GM12878 (cell line): ENCODE measurements around the gene MCMBP. TPM values are rescaled to one million over a fixed set of nuclear protein-coding genes. Genes with fewer than 3 reads are reported as not detected.
A peak's percentile ranks its signal among the peaks of the same experiment; 100 is the strongest.

Source experiments
- ATAC-seq: fragments of 200-7000 bp; cut with Tn5 transposase; 3 replicates; pipeline ENCODE4 v1.9.1; 2020; ENCODE audit warnings: mild to moderate bottlenecking, moderate library complexity
- BruUV-seq: library from RNA; stranded (reverse); fragments of 400-500 nt; replicated peaks from 2 replicates; lab custom pipeline; 2021; lab: Mats Ljungman, UMichigan
- CTCF ChIA-PET: fragments of 300-600 bp; sonication (Branson Sonifier 250); formaldehyde crosslinking; extraction: SDS; loops from one replicate; lab custom pipeline; 2021; ENCODE audit warnings: inconsistent platforms; lab: Yijun Ruan, JAX
- POLR2A ChIA-PET: fragments of 350-600 bp; formaldehyde crosslinking; extraction: SDS; loops from one replicate; lab custom pipeline; 2021; ENCODE audit warnings: inconsistent platforms; lab: Charles Lee
- RAD21 ChIA-PET: fragments of 300-600 bp; sonication (Branson Sonifier 250); formaldehyde crosslinking; loops from one replicate; lab custom pipeline; 2023; ENCODE audit warnings: antibody characterized with exemption; ENCODE audit not compliant: unreplicated experiment; lab: Charles Lee
- SMC1A ChIA-PET: fragments of 300-600 bp; sonication (Branson Sonifier 250); formaldehyde crosslinking; loops from one replicate; lab custom pipeline; 2023; ENCODE audit not compliant: unreplicated experiment, uncharacterized antibody; lab: Charles Lee
- DNase-seq: peaks from one replicate; pipeline ENCODE4 v3.0.0-alpha.2; 2011; ENCODE audit warnings: low read depth, low spot score
- FAIRE-seq: peaks from 3 replicates; lab custom pipeline; 2011; peaks lifted over from hg19 to GRCh38; lab: Jason Lieb, UNC
- H2AFZ ChIP-seq: 2 replicates; pipeline ENCODE4 v1.6.0; 2011; ENCODE audit warnings: low read depth, low read length, control low read depth; ENCODE audit not compliant: control insufficient read depth
- H3K27ac ChIP-seq: 2 replicates; pipeline ENCODE4 v1.5.1; 2011; ENCODE audit warnings: control low read depth; ENCODE audit not compliant: control insufficient read depth, insufficient read depth
- H3K27me3 ChIP-seq, 2 experiments: replicated peaks in 1 of 2; 2 replicates each; pipeline versions ENCODE4 v1.6.0 to v1.6.1; 2011; ENCODE audit warnings: low read length in 1 of 2; ENCODE audit not compliant: control insufficient read depth in 2 of 2, insufficient read depth in 2 of 2
- H3K36me3 ChIP-seq, 2 experiments: 2 replicates each; pipeline ENCODE4 v1.5.1; 2011; ENCODE audit warnings: low read length in 1 of 2; ENCODE audit not compliant: control insufficient read depth in 2 of 2, insufficient read depth in 2 of 2
- H3K4me1 ChIP-seq: 2 replicates; pipeline ENCODE4 v1.6.1; 2011; ENCODE audit warnings: mild to moderate bottlenecking, low read length, moderate library complexity, mixed read lengths; ENCODE audit not compliant: control insufficient read depth, insufficient read depth
- H3K4me2 ChIP-seq: 2 replicates; pipeline ENCODE4 v1.6.0; 2011; ENCODE audit warnings: control low read depth; ENCODE audit not compliant: control insufficient read depth, insufficient read depth
- H3K4me3 ChIP-seq: fragments of 200-600 bp; sonication (generic); 2 replicates; pipeline ENCODE4 v1.5.1; 2016
- H3K79me2 ChIP-seq: 2 replicates; pipeline ENCODE4 v1.6.0; 2011; ENCODE audit warnings: low read length; ENCODE audit not compliant: control insufficient read depth, insufficient read depth
- H3K9ac ChIP-seq: 2 replicates; pipeline ENCODE4 v1.8.0; 2011; ENCODE audit warnings: low read length, control low read depth, mixed read lengths; ENCODE audit not compliant: control insufficient read depth, insufficient read depth
- H3K9me3 ChIP-seq: replicated peaks from 3 replicates; pipeline ENCODE4 v1.5.1; 2011; ENCODE audit warnings: mild to moderate bottlenecking, low read length; ENCODE audit not compliant: control insufficient read depth, insufficient read depth
- H4K20me1 ChIP-seq: 2 replicates; pipeline ENCODE4 v1.6.0; 2011; ENCODE audit not compliant: control insufficient read depth, insufficient read depth
- MLLT1 ChIP-seq: fragments of 450-650 bp; IDR thresholded peaks from 2 replicates; pipeline ENCODE4 v1.6.1; 2016; ENCODE audit warnings: mild to moderate bottlenecking
- RAD21 ChIP-seq: IDR thresholded peaks from 2 replicates; pipeline ENCODE4 v1.6.1; 2011; ENCODE audit warnings: mild to moderate bottlenecking, low read depth, low read length, moderate library complexity; ENCODE audit not compliant: insufficient read depth
- ZNF24 ChIP-seq: fragments of 450-650 bp; IDR thresholded peaks from 2 replicates; pipeline ENCODE4 v1.6.1; 2017; ENCODE audit warnings: antibody characterized with exemption, mild to moderate bottlenecking
- WGBS: methylation state at CpG from one replicate; pipeline ENCODE4 v1.1.6; 2016; ENCODE audit warnings: low lambda C conversion rate; ENCODE audit not compliant: insufficient replicate concordance, insufficient coverage; ENCODE audit errors: missing lambda C conversion rate; 5-methylcytosine and 5-hydroxymethylcytosine counted together
- in situ Hi-C: fragments of 300-500 bp; cut with MboI; formaldehyde crosslinking; loops from 9 replicates; pipeline ENCODE4 v1.14.3; 2018; ENCODE audit warnings: mixed read lengths
- intact Hi-C: fragments of 100-400 bp; cut with micrococcal nuclease; formaldehyde crosslinking; loops from one replicate; pipeline ENCODE4 v1.14.2; 2022; ENCODE audit not compliant: unreplicated experiment
- polyA plus RNA-seq, 11 experiments: library from polyadenylated mRNA; depleted of rRNA in 4 of 11; unstranded in 6 of 11; stranded (reverse) in 5 of 11; fragments of >200 nt; fragmentation: Nextera tagmentation in 4 of 11; fragmentation: Illumina TruSeq in 1 of 11; extraction: Ambion mirVana in 4 of 11; extraction: Trizol in 1 of 11; gene quantifications; 1 replicate in 1 of 11; 2 replicates in 10 of 11; pipeline versions ENCODE4 v1.2.1 to v1.2.3, GENCODE V29; 2011 to 2016; ENCODE audit warnings: inconsistent platforms in 2 of 11, missing spikeins in 2 of 11, low read depth in 1 of 11
- total RNA-seq, 4 experiments: library from RNA; depleted of rRNA in 3 of 4; stranded (reverse); fragments of >200 nt in 3 of 4; fragmentation: Illumina TruSeq in 1 of 4; extraction: Trizol in 1 of 4; gene quantifications; 2 replicates each; pipeline versions ENCODE4 v1.2.1 to v1.2.3, GENCODE V29; 2013 to 2021

Gene MCMBP
- total and polyA plus RNA-seq, 10 of the 15 experiments (the other 5 are each of a cell fraction or from before 2014, with no cell fraction given): 7.6 to 93.1 (median 75.7) TPM

GRCh38 chr10:119896061-119896655, 23.5 kb upstream of the MCMBP start:
- H3K9me3 ChIP-seq: no peaks in the 10 kb centered on the region
- TF ChIP-seq RAD21: no peak
- TF ChIP-seq MLLT1: no peak
- no peak for TF ChIP-seq ZNF24
- peaks cover 4% of the 10 kb centered on the region; the same call in 1 of the 2 replicates for H4K20me1 ChIP-seq
- H3K4me2 ChIP-seq: 0 out of 2 replicates have a peak overlapping the region, but pooled peaks have one; percentile 7
- 0 out of 2 replicates have a peak overlapping the region, but pooled peaks have one; percentile 15 for H3K4me3 ChIP-seq
- intact Hi-C loops: no loop called here
- no peak overlapping the region for H2AFZ ChIP-seq
- H3K9ac ChIP-seq: no peak overlapping the region
- H3K36me3 ChIP-seq: peaks cover 0 to 12% of the 10 kb centered on the region in 2 experiments; a peak in 2 of 4 replicates
- no TSS peak for BruUV-seq
- no peak overlapping the region for H3K27ac ChIP-seq
- no peaks in the 10 kb centered on the region for H3K4me1 ChIP-seq
- no peak for DNase-seq
- in situ Hi-C loops: no loop called here
- WGBS: 50% methylated on average over 4 of the region's 4 CpGs
- ChIA-PET CTCF (interaction anchor here (0.7 to 1.6 kb wide), 4 partner anchors 22 to 324 kb away, joined by 3 to 4 read pairs (median 4); no protein-coding TSS in a partner anchor), POLR2A (interaction anchor here (1.5 kb wide), 1 partner anchor 24 kb away, joined by 3 read pairs; no protein-coding TSS in a partner anchor), SMC1A (interaction anchor here (1.4 to 1.5 kb wide), 2 partner anchors 23 to 24 kb away, joined by 3 to 4 read pairs; partner anchors contain the start of gene MCMBP), RAD21 (interaction anchor here (0.6 kb wide), 1 partner anchor 15 kb away, joined by 3 read pairs; no protein-coding TSS in a partner anchor)
- no peak for ATAC-seq
- no peaks in the 10 kb centered on the region for H3K27me3 ChIP-seq
- H3K79me2 ChIP-seq: peaks cover 68% of the 10 kb centered on the region
- no peak for FAIRE-seq
